ENCODE measurements around the gene UBQLN2. TPM values are rescaled to one million over a fixed set of nuclear protein-coding genes. Genes with fewer than 3 reads are reported as not detected.

Gene UBQLN2
- total and polyA plus RNA-seq, 11 donors = 11.4 to 41.8 (median 33.9) TPM

GRCh38 chrX:56615282-56615681, 51.9 kb downstream of the UBQLN2 start:
- TF ChIP-seq, protein P1, sequence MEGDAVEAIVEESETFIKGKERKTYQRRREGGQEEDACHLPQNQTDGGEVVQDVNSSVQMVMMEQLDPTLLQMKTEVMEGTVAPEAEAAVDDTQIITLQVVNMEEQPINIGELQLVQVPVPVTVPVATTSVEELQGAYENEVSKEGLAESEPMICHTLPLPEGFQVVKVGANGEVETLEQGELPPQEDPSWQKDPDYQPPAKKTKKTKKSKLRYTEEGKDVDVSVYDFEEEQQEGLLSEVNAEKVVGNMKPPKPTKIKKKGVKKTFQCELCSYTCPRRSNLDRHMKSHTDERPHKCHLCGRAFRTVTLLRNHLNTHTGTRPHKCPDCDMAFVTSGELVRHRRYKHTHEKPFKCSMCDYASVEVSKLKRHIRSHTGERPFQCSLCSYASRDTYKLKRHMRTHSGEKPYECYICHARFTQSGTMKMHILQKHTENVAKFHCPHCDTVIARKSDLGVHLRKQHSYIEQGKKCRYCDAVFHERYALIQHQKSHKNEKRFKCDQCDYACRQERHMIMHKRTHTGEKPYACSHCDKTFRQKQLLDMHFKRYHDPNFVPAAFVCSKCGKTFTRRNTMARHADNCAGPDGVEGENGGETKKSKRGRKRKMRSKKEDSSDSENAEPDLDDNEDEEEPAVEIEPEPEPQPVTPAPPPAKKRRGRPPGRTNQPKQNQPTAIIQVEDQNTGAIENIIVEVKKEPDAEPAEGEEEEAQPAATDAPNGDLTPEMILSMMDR (IDR thresholded peaks at IDR 0.05) = no peak
- no peaks in the 10 kb centered on the region for H3K4me1 ChIP-seq
- no peaks in the 10 kb centered on the region for H3K9me3 ChIP-seq
- H3K27ac ChIP-seq = no peak overlapping the region
- no peaks in the 10 kb centered on the region for H3K27me3 ChIP-seq
- H3K36me3 ChIP-seq = no peaks in the 10 kb centered on the region
- WGBS, 4 donors = 50 to 91% (median 85%) methylated on average over 2 of the region's 2 CpGs
- ATAC-seq (no peak), DNase-seq (no peak)
- intact Hi-C loops (cut with DNase I) = no loop called here
- no peak overlapping the region for H3K4me3 ChIP-seq

Other genes starting within 250 kb of the UBQLN2 start
- gene NBDY, start 165.6 kb downstream of the UBQLN2 start, total RNA-seq = 10 to 100 TPM; 10.4 to 32.3 (median 26.2) TPM
- gene NBDY, start 165.6 kb downstream of the UBQLN2 start, polyA plus RNA-seq = 10 to 100 TPM; 13.7 to 33.5 TPM